HEK293T (cell line): ENCODE data around the gene CCDC136.

ENCODE experiments used
- BHLHE40 ChIP-seq: fragments of 450-650 bp; IDR thresholded peaks from 2 replicates; pipeline ENCODE4 v1.6.1; 2016; ENCODE audit warnings: mild to moderate bottlenecking, moderate library complexity, borderline replicate concordance
- CTBP1 ChIP-seq: fragments of 450-650 bp; IDR thresholded peaks from 2 replicates; pipeline ENCODE4 v1.6.1; 2016; ENCODE audit warnings: borderline replicate concordance
- FOXK2 ChIP-seq: fragments of 450-650 bp; IDR thresholded peaks from 2 replicates; pipeline ENCODE4 v1.6.1; 2016; ENCODE audit warnings: mild to moderate bottlenecking
- FOXM1 ChIP-seq: fragments of 450-650 bp; IDR thresholded peaks from 2 replicates; pipeline ENCODE4 v1.6.1; 2017; ENCODE audit warnings: mild to moderate bottlenecking, borderline replicate concordance
- HDGF ChIP-seq: fragments of 450-650 bp; IDR thresholded peaks from 2 replicates; pipeline ENCODE4 v1.6.1; 2017; ENCODE audit warnings: antibody characterized with exemption, borderline replicate concordance
- L3MBTL2 ChIP-seq: fragments of 450-650 bp; conservative IDR thresholded peaks from 2 replicates; pipeline ENCODE4 v1.6.1; 2016; ENCODE audit warnings: mild to moderate bottlenecking
- LEF1 ChIP-seq: fragments of 450-650 bp; IDR thresholded peaks from 2 replicates; pipeline ENCODE4 v1.6.1; 2017; ENCODE audit warnings: mild to moderate bottlenecking, borderline replicate concordance
- NFRKB ChIP-seq: fragments of 450-650 bp; IDR thresholded peaks from 2 replicates; pipeline ENCODE4 v1.6.1; 2016; ENCODE audit warnings: mild to moderate bottlenecking, moderate library complexity
- SP1 ChIP-seq: fragments of 450-650 bp; IDR thresholded peaks from 2 replicates; pipeline ENCODE4 v1.6.1; 2017
- SUZ12 ChIP-seq: fragments of 450-650 bp; IDR thresholded peaks from 2 replicates; pipeline ENCODE4 v1.6.1; 2016; ENCODE audit warnings: mild to moderate bottlenecking
- TARDBP ChIP-seq: fragments of 450-650 bp; IDR thresholded peaks from 2 replicates; pipeline ENCODE4 v1.6.1; 2016
- ZNF384 ChIP-seq: fragments of 450-650 bp; IDR thresholded peaks from 2 replicates; pipeline ENCODE4 v1.6.1; 2016
- TF ChIP-seq, protein P1 (sequence below): fragments of 450-650 bp; IDR thresholded peaks from 2 replicates; pipeline ENCODE4 v1.6.1; 2016

DNA sequence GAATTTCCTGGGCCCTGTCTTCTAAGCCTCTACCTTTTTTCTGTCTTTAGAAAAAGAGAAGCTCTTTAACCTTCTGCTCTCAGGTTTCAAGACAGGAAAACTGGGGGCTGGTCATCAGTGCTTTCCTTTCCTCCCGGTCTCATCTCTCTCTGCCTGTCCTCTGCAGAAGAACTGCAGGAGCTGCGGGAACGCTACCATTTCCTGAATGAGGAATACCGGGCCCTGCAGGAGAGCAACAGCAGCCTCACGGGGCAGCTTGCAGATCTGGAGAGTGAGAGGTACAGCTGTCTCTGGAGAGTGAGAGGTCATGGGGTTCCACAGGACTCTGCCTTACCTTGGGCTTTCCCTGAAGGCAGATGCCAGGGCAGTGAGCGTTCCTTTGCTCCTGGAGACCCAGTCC is 12.7 kb downstream of the CCDC136 start:
- TF ChIP-seq SUZ12 (no peak), CTBP1 (no peak), FOXM1 (no peak), SP1 (no peak), BHLHE40 (no peak), FOXK2 (no peak), LEF1 (no peak), L3MBTL2 (no peak), HDGF (no peak), TARDBP (no peak), ZNF384 (no peak), NFRKB (no peak)
- TF ChIP-seq, protein P1, sequence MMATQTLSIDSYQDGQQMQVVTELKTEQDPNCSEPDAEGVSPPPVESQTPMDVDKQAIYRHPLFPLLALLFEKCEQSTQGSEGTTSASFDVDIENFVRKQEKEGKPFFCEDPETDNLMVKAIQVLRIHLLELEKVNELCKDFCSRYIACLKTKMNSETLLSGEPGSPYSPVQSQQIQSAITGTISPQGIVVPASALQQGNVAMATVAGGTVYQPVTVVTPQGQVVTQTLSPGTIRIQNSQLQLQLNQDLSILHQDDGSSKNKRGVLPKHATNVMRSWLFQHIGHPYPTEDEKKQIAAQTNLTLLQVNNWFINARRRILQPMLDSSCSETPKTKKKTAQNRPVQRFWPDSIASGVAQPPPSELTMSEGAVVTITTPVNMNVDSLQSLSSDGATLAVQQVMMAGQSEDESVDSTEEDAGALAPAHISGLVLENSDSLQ = no peak
